ENCODE results near the gene SLC26A6. TPM values are rescaled to one million over a fixed set of nuclear protein-coding genes. Genes with fewer than 3 reads are reported as not detected.

SLC26A6 gene
- total RNA-seq, 4 donors from 2014 or later: 143 to 249 (median 194) TPM

DNA sequence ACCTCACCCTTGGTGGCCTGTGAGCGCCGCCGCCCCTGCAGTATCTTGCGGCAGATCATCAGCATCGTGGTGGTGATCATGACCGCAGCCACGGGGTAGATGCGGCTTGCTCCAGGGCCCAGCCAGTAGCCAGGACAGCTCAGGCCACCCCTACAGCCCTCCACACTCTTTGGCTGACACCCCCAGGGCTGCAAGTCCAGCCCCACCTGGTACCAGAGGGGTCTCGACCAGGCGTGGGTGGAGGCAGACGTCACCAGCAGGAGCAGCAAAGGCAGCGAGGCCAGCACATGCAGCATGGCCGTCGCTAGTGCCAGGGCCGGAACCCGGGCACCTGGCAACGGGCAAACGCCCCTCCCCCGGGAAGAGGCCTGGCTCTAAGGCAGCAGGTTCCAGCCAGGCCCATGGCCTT lies 13.8 kb downstream of the SLC26A6 start, which contains the start of gene TMEM89:
Gene TMEM89 (minus strand): TSS at position 309 of the 409 bp plus-strand sequence. CDS start 13 bp downstream, at position 296.
- Histone ChIP-seq H3K4me3 (no peak within 1 kb of the TSS), H3K27me3 (no peaks in the 10 kb centered on the region), H3K27ac (no peak within 1 kb of the TSS), H3K4me1 (no peaks in the 10 kb centered on the region), H3K9me3 (peaks cover 0 to 11% (median 5%) of the 10 kb centered on the region in 4 donors), H3K36me3 (peaks cover 0 to 15% (median 0%) of the 10 kb centered on the region in 3 donors)
- DNase-seq: no peak
- TF ChIP-seq POLR2A (IDR thresholded peaks at IDR 0.05) (no peak), CTCF (IDR thresholded peaks at IDR 0.05) (no peak)

GRCh38 chr3:48619541-48620524 lies 15.4 kb downstream of the SLC26A6 start:
- Histone ChIP-seq H3K9me3 (peaks cover 0 to 11% (median 5%) of the 10 kb centered on the region in 4 donors), H3K36me3 (peaks cover 0 to under 1% (median 0%) of the 10 kb centered on the region in 3 donors), H3K4me1 (no peaks in the 10 kb centered on the region), H3K27me3 (no peaks in the 10 kb centered on the region), H3K27ac (peak overlapping the region in 2 of 4 donors; percentile 0 to 74), H3K4me3 (no peak overlapping the region)
- DNase-seq: no peak
- TF ChIP-seq POLR2A (IDR thresholded peaks at IDR 0.05) (no peak), CTCF (IDR thresholded peaks at IDR 0.05) (no peak)

DNA sequence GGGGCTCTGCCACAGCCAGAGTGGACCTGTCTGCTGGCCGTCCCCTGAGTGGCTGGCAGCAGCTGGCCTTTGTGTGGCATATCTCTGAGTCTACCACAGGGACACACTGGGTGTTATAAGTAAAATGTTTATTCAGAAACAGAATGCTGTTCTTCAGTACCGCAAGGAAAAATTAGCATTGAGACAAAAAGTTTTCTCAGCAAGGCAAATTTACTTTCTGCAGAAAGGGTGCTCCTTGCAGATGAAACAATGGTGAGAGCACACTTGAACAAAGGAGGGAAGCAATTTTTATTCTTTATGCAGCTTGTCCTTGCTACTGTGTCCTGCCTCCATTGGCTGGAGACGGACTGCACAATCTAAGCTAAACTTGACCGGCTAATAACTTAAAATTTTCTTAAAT lies 17.7 kb downstream of the SLC26A6 start:
- Histone ChIP-seq H3K36me3 (no peaks in the 10 kb centered on the region), H3K27ac (peak overlapping the region in 2 of 4 donors; percentile 74 to 76), H3K27me3 (no peaks in the 10 kb centered on the region), H3K4me1 (no peaks in the 10 kb centered on the region), H3K9me3 (peaks cover 0 to 11% (median 5%) of the 10 kb centered on the region in 4 donors), H3K4me3 (no peak overlapping the region)
- DNase-seq: no peak
- TF ChIP-seq POLR2A (IDR thresholded peaks at IDR 0.05): no peak
- TF ChIP-seq CTCF (IDR thresholded peaks at IDR 0.05): no peak

- Histone ChIP-seq H3K27ac (no peak overlapping the region), H3K9me3 (peaks cover 0 to 11% (median 5%) of the 10 kb centered on the region in 4 donors), H3K36me3 (no peaks in the 10 kb centered on the region), H3K27me3 (no peaks in the 10 kb centered on the region), H3K4me1 (no peaks in the 10 kb centered on the region), H3K4me3 (no peak overlapping the region)
- DNase-seq: no peak
- TF ChIP-seq POLR2A (IDR thresholded peaks at IDR 0.05) (no peak), CTCF (IDR thresholded peaks at IDR 0.05) (no peak)
Measured at GRCh38 chr3:48614044-48614443, 21.2 kb downstream of the SLC26A6 start.

DNA sequence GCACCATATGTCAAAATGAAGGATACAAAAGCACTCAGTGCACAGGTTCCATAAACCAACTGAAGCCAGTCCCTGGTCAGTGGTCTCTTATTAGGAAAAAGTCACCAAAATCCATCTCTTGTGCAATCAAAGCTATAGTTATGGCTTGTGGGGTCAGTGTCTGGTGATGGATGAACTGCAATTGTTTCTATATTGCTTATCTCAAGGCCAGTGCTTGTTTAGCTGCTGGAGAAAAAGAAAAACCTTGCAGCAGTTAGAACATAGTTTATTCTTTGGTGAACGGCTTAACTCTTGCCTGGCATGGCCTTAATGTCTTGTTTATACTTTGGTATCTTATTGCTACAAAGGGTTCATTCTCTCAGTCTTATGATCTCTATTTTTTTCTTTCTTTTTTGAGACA lies 23.0 kb downstream of the SLC26A6 start:
- Histone ChIP-seq H3K27me3 (no peaks in the 10 kb centered on the region), H3K27ac (no peak overlapping the region), H3K4me1 (peaks cover 0 to 10% (median 0%) of the 10 kb centered on the region in 4 donors), H3K36me3 (peaks cover 0 to 4% (median 0%) of the 10 kb centered on the region in 3 donors), H3K4me3 (no peak overlapping the region), H3K9me3 (peaks cover 0 to 8% (median under 1%) of the 10 kb centered on the region in 4 donors)
- no peak for TF ChIP-seq CTCF (IDR thresholded peaks at IDR 0.05)
- TF ChIP-seq POLR2A (IDR thresholded peaks at IDR 0.05): no peak
- DNase-seq: no peak

Measured in Peyer's patch (tissue), 4 donors.